Hepatic stellate cell (primary cell): ENCODE data around the gene WDR75.
"Not testable (repeated sequence)": the region's sequence is repeated elsewhere in the genome, so short reads cannot be mapped to it uniquely, and the experiment has no call there.

Experiments
- DNase-seq: peaks from one replicate; pipeline ENCODE4 v3.0.0; 2011; ENCODE audit warnings: low spot score

The WDR75 gene

DNA sequence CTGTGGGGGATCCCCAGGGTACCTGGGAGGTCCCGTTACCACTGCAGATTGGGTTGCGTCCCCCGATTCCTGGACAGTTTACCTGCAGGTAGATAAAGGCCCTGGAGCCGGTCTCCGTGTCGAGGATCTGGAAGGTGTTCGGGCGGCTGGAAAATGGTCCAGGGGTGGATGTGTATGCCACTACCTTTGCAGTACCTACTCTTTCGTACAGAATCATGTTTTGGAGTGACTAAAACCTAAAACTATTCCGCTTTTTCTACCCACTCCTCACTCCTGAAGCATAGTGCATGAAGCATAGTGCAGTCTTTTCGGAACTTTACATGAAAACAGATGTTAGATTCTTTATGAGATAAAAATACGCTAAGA, 418 bp downstream of the WDR75 start:
- no peak for DNase-seq

DNA sequence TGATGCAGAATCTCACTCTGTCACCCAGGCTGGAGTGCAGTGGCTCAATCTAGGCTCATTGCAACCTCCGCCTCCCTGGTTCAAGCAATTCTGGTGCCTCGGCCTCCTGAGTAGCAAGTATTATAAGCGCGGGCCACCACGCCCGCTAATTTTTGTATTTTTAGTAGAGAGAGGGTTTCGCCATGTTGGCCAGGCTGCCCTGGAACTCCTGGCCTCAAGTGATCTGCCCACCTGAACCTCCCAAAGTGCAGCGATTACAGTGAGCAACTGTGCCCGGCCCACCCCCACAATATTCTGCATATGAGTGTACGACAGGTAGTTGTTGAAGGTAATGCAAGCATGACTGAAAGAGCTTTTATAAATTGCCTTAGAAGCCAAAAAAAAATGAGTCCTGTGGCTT, 1.2 kb downstream of the WDR75 start:
- no peak for DNase-seq

DNA sequence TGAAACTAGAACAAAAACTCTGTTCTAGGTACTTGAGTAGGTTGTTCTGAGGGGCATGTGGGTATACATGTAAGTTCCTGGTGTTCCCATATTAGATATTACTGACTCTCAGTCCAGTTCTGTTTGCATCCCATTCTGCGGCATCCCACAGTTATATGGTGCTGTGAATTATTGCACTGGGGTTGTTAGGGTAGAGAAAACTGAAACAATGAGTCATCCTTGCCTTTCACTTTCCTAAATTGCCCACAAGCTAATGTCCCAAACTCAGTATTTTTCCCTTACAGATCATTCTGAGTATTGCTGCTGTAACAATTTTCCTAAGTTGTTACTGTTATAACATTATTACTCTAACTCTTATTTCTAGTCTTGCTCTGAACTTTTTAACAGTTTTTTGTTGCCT, 3.0 kb downstream of the WDR75 start:
- peak; percentile 5 for DNase-seq

DNA sequence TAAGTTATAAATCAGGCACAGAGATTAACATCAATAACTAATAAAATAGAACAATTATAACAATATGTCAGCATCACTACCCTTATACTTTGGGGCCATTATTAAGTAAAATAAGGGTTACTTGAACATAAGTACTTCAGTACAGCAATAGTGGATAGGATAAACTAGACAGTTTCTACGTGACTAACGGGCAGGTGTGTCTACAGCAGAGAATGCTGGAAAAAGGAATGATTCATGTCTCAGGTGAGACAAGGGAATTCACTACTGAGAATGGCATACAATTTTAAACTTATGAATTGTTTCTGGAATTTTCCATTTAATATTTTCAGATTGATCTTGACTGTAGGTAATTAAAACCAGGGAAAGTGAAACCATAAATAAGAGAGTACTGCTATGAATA, 5.5 kb downstream of the WDR75 start:
- no peak for DNase-seq

DNA sequence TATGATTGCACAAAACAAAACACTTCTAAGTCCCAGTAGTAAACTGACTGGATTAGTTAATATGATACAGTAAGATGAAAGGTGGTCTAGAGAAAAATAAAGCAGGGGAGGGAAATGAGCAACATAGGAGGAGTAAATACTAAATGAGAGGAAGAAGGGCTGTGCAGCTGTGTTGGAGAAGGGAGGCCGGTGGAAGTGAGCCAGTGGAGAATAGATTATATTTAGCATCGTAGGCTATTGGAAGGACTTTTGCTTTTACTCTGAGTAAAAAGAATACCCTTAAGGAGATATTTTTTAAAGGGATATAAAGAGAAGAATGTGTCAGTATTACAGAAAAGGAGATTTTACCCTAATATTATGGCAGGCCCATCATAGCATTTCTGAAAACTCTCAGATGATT, 12.7 kb downstream of the WDR75 start:
- no peak for DNase-seq

DNA sequence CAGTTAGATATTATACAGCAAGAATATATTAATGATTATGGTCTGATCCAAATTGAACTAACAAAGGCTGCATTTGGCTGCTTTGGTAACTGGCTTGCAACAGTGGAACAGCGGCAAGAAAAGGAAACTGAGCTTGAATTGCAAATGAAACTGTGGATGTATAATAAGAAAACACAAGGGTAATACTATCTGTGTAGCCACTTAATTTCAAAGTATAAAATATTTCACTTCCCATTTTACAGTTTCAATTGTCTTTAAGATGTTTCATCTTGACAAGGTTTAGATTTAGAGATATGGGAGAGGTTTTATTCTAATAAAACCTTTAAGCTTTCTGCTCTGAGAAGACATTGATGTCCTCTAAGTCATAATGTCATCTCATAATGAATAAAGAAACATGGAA, 23.8 kb downstream of the WDR75 start:
- DNase-seq: no peak

DNA sequence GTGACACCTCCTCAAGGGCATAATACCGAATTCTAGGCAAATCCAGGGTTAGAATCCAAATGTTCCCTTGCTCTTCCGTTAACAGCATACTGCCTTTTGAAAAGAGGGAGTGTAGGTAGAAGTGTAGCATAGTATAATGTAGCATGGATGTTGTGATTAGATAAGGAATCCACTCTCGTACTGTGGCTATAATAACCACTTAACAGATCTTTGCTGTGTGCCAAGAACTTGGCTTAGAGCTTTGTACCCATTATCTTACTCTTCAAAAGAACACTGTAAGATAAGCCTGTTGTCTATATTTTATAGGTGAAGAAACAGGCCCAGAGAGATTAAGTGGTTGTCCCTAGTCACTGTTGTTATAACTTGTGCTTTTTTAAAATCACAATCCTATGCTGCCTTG, 24.2 kb downstream of the WDR75 start:
- DNase-seq: no peak

DNA sequence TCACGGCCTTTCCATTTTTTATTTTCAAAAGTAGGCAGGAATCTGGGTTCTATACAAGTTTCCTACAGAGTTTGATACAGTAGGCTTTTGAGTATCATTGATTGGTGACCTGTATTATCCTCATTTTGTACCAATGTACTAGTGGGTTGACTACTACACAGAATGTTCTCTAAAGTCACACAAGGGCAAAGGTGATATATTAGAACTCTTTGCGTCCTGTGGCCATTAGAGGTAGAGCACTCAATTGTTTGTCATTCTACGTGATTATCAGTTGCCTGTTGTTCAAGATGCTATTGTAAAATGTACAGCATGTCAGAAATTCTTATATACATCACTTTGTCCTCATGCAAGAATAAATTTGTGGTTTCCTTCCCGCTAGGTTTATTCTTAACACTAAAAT, 24.8 kb downstream of the WDR75 start:
- DNase-seq: no peak

DNA sequence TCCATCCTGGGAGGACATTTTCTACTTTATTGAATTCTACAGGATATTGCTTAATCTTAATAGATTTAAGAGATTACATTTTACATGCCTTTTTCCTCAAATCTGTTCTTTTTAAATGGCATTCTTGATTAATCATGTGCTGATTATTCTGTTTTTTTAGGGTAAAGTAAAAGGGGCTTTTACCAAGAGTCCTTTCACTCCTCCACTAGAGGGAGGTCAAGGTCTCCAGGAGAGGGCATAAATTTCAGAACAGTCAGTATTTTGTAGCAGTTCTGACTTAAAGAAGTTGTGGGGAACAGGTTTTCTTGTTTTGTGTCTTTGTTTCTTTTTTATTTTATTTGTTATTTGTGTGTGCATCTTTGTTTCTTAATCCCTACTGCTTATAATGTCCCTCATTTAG, 25.4 kb downstream of the WDR75 start:
- peak; percentile 10 for DNase-seq

DNA sequence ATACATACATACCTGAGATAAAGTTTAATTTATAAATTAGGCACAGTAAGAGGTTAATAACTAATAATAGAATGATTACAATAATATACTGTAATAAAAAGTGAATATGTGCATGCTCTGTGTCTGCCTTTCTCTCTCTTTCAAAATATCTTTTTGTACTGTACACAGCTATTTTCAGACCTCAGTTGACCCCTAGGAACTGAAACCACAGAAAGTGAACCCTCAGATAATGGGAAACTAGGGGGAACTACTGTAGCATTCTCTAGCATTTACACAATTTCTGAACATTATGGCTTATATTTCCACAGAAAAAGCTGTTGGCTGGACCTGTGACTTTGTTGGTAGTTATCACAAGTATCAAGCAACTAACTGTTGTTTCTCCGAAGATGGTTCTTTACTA, 25.9 kb downstream of the WDR75 start:
- DNase-seq: no peak

DNA sequence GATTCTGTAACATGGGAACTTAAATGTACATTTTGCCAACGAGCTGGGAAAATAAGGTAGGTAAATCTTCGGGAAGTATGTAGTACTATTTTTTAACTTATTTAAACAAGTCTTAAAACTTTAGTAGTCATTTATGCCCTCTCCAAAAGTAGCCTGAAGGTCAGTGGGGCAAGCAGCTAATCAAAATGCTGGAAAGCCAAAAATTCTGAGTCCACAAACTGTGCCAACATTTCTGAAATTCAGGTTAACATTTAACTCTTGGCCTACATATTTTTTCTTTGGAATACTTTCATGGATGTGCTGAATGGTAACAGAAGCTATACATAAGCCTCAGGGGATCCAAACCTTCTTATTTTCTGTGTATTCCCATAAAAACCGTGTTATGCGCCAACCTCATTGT, 26.3 kb downstream of the WDR75 start:
- DNase-seq: no peak

DNA sequence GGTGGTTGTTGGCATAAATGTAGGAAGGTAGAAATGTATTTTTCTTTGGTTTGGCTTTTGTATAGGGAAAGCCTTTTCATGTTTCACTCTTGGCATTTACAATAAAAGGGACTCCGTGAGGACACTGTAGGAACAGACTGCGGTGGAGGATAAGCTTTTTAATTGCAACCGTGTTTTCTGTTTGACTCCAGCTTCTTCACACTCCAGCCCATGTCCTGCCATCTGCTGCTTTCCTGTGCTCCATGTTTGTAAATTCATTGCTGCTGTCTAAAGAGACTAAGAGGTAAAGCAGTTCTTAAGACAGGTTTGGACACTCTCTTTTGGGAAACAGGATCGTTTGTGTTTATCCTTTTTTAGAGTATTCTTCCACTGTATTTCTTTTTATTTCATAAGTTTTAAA, 33.3 kb downstream of the WDR75 start:
- no peak for DNase-seq

DNA sequence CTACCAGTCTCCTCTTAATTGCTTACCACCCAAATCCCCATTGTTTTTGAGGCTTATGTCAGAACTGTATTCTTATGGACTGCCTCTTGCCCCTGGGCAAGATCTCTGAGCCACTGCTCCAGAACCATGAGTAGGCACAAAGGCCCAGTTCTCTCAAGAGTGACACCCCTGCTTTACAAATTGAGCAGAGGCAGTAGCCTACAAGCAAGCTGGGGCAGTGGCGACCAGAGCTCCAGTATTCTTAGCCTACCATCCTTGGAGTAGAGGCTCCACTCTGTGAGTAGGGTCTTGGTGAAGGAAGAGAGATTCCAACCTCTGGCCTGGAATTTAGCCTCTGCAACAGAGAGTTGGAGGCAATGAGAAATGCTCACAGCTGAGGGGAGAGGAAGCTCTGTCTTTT, 36.5 kb downstream of the WDR75 start:
- no peak for DNase-seq

DNA sequence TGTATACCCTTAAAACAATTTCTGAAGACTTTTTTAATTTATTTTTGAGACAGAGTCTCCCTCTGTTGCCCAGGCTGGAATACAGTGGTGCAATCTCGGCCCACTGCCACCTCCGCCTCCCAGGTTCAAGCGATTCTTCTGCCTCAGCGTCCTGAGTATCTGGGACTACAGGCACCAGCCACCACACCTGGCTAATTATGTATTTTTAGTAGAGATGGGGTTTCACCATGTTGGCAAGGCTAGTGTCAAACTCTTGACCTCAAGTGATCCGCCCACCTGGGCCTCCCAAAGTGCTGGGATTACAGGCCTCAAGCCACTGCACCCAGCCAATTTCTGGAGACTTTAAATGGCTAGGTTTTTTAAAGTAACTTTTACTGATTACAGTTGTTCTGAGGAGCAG, 37.0 kb downstream of the WDR75 start:
- not testable (repeated sequence) for DNase-seq

DNA sequence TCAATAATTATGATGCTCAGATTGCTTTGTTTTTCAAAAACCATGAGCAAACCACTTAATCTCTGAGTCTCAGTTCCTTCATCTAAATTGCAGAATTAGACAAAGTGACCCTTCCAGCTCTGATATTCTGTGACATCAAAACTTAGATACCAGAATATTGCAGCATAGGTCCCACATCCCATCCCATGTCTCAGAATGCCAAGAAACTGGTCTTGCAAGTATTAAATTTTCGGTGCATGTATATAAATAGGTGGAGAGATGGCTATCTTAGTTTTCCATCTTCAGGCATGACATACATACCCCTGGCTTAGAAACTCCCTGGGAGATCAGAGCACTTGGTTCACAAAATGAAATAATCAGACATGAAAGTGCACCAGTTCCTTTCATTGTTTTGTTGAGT, 39.8 kb downstream of the WDR75 start:
- no peak for DNase-seq

DNA sequence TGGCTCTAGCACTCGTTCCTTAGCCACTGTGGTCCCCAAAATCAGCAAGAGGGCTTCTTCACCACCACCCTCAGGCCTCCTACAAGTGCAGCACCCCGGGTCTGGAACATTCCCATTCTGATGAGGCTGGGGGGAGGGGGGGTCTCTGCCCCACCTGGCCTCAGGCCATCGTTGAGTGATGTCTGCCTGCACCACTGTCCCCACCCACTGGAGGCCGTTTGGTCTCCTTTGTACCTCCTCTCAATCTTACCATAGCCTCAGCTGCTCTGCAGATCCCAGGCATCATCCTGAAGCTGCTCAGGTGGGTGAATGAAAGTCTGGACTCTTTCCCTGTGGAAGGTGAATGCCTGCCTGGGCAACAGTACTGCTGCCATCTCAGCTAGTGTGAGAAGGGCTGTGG, 42.3 kb downstream of the WDR75 start:
- DNase-seq: no peak

DNA sequence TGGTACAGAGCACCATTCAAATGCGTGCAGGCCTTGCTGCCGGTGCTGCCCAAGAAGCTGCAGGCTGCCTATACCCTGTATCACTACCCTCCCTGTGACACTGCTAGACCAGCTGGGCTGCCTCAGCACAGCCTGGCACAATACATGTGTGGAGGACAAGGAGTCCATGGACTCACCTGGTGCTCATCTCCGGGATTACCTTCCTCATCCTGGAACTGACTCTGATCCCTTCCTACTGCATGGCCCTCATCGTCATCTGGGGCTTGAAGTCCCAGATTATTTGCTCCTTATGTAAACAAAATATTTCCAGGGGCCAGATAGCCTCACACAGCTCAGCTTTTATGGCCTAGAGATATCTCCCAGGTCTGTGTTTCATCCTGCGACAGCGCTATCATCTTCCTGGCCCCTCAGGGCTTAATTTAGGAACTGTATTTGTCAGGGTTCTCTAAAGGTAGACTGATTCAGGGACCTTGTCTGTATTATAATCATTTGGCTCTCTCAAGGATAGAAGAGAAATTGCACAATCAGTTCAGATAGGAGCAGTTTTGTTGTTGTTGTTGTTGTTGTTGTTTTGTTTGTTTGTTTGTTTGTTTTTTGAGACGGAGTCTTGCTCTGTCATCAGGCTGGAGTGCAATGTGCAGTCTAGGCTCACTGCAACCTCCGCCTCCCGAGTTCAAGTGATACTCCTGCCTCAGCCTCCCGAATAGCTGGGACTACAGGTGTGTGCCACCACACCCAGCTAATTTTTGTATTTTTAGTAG, 42.9 kb downstream of the WDR75 start:
- DNase-seq: no peak

DNA sequence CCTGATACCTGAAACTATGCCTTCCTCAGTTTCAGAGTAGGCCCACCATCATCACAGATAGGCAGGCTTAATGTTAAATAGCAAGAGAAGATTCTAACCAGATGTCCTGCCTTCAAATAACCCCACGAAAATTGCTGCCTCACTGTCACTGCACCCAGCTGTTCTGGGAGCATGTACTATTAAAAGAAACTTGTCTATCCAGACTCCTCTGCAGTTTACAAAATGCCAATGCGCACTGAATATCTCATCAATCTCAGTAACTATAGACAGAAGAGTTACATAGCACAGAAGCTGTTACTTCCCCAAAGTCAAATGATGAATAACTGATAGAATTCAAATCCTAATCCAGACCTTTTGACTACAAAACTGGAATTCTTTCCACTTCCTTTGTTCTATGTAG, 43.9 kb downstream of the WDR75 start:
- DNase-seq: no peak

DNA sequence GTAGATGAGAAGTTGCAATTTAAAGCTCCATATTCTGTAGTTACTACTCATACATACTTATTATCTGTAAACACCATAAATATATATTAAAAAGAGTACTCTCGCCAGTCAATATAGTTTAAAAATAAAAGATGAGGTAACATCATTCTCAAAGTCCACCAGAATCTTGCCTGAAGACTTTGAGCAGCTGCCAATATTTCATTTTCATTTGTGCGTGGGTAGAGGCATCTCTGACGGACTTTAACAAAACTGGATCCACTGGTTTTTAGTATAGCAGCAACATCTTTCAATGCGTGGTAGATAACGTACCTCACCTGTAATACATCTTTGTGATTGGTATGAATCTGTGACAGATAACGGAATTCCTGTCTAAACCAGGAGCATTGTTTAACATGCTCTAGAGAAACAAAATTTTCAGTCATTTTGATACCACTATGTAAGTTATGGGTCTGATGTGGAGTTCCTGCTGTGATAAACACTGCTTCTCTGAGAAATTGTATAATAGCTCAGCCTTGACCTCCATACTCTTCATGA, 45.0 kb downstream of the WDR75 start:
- DNase-seq: no peak

DNA sequence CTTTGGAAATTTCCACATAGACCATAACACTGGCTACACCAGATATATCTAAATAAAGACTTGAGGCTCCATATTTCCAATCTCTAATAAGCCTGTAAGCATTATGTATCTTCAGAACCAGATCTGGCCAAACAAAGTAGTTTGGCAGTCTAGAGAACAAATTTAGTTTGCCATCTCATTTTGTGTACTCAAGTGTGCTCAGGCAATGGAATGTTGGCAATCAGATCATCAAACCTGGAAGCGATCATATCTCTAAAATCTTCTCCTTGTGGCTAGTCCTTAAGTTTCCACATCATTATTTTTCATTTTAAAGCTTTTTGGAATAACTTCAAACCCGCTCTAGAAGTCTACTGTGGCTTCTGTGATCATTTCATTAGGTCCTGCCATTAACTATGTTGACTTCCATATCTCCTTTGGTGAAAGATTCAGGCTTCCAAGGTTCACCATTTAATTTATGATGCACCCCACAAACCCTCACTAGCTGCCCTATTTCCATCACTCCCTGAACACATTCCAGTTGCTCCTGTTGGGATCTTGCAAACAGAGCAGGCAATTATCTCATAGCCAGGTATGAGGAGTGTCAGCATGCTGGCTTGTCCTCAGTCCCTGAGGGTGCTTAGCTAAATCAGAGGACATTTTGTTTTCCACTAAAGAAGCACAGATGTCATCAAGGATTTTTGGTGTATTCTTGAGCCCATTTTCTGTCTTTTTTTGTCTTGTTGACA, 46.2 kb downstream of the WDR75 start:
- no peak for DNase-seq

DNA sequence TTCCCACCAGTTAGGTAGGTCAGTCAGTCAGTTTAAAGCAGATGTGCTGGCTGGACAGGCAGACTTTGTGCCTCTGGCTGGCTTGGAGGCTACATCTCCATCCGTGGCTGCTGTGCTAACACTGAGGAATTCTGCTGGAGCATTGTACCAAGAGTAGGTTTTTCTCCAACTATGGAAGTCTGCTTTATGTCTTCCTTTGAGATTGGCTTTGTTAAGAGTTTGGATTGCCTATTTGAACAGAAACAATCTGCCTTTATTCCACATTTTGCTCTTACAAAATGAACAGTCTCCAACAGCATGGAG, 46.7 kb downstream of the WDR75 start:
- DNase-seq: no peak

DNA sequence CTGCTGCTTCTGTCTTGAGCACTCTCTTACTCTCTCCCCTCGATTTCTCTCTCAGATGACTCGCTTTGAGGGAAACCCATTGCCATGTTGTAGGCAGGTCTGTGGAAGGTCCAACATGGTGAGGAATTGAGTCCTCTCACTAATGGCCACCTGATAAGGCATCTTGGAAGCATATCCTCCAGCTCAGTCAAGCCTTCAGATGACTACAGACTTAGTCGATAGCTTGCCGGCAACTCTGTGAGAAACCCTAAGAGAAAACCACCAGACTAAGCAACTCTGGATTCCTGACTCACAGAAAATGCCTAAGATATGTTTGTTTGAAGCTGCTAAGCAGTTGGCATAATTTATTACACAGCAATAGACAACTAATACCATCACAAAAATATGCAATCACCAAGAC, 51.2 kb downstream of the WDR75 start:
- DNase-seq: no peak

DNA sequence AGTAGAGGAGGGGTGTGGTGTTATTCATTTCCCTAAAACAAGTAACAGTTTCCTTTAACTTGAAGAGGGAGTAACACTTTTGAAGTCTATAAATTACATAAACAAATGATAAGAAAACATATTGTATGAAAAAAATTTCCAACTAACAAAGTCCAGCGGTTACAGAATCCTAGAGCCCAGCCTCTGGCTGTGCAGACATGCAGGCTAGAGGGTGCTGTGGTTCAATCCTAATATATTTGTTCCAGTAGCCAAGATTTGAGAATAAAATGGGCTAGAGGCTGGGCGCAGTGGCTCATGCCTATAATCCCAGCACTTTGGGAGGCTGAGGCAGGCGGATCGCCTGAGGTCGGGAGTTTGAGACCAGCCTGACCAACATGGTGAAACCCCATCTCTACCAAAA, 56.9 kb downstream of the WDR75 start:
- DNase-seq: no peak

DNA sequence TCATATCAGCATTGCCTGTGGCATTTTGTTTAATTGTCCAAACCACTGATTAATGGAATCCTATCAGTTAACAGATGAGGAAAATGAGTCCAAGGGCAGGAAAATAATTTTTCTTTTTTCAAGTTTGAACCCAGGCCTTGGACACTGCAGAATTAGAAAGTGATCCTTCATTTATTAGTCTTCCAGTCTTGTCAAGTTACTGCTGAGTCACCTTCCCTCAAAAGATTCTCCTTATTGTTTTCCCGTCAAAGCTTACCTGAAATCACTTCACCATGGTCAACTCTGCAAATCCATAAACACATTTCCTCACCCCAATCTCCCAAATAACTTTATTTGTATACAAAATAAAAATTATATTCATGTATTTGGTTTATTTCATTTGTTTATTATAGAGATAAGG, 57.9 kb downstream of the WDR75 start:
- no peak for DNase-seq
